ENCODE measurements around the gene ARHGEF28.
A peak's percentile ranks its signal among the peaks of the same experiment; 100 is the strongest.

Gene ARHGEF28

GRCh38 chr5:73892806-73893205, 266.8 kb downstream of the ARHGEF28 start:
- DNase-seq, result no peak
- no peak overlapping the region for H3K27ac ChIP-seq
- TF ChIP-seq CTCF (IDR thresholded peaks at IDR 0.05; ENCODE audit: low read depth, low read length), result no peak

GRCh38 chr5:73893813-73894212, 267.8 kb downstream of the ARHGEF28 start:
- H3K27ac ChIP-seq, result no peak overlapping the region
- H3K9me3 ChIP-seq (ENCODE audit: severe bottlenecking), result no peaks in the 10 kb centered on the region
- no peaks in the 10 kb centered on the region for H3K27me3 ChIP-seq (ENCODE audit: insufficient read depth, low read depth, severe bottlenecking)
- H3K4me3 ChIP-seq (ENCODE audit: low read depth, low read length), result no peak overlapping the region
- no peak for DNase-seq
- no peak for TF ChIP-seq CTCF (IDR thresholded peaks at IDR 0.05; ENCODE audit: low read depth, low read length)
- H3K36me3 ChIP-seq, result no peaks in the 10 kb centered on the region

More at GRCh38 chr5:73892806-73893205, 266.8 kb downstream of the ARHGEF28 start:
- H3K27me3 ChIP-seq (ENCODE audit: insufficient read depth, low read depth, severe bottlenecking), result no peaks in the 10 kb centered on the region
- H3K9me3 ChIP-seq (ENCODE audit: severe bottlenecking), result no peaks in the 10 kb centered on the region
- H3K36me3 ChIP-seq, result no peaks in the 10 kb centered on the region
- no peak overlapping the region for H3K4me3 ChIP-seq (ENCODE audit: low read depth, low read length)

- H3K27ac ChIP-seq, result no peak overlapping the region
- H3K4me3 ChIP-seq (ENCODE audit: low read depth, low read length), result no peak overlapping the region
- H3K9me3 ChIP-seq (ENCODE audit: severe bottlenecking), result no peaks in the 10 kb centered on the region
- no peaks in the 10 kb centered on the region for H3K36me3 ChIP-seq
- TF ChIP-seq CTCF (IDR thresholded peaks at IDR 0.05; ENCODE audit: low read depth, low read length), result no peak
- no peaks in the 10 kb centered on the region for H3K27me3 ChIP-seq (ENCODE audit: insufficient read depth, low read depth, severe bottlenecking)
- no peak for DNase-seq
These were observed 268.9 kb downstream of the ARHGEF28 start for GRCh38 chr5:73894860-73895259.

DNA sequence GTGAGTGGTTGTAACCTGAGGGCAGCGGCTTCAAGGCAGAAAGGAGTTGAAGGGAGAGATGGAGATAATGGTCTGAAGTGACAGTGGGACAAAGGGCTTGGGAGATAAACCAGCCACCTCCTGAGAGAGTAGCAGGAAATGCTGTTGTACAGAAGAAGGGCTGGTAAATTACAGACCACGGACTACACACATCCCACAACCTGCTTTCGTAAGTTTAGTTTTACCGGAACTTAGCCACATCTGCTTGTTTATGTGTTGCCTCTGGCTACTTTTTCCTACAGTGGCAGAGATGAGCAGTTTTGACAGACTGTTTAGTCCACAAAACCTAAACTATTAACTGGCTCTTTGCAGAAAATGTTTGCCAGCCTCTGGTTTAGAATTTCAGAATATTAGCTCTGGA, 269.5 kb downstream of the ARHGEF28 start:
- Histone ChIP-seq H3K27ac (no peak overlapping the region), H3K9me3 (ENCODE audit: severe bottlenecking) (no peaks in the 10 kb centered on the region), H3K27me3 (ENCODE audit: insufficient read depth, low read depth, severe bottlenecking) (no peaks in the 10 kb centered on the region), H3K36me3 (no peaks in the 10 kb centered on the region), H3K4me3 (ENCODE audit: low read depth, low read length) (no peak overlapping the region)
- DNase-seq, result no peak
- no peak for TF ChIP-seq CTCF (IDR thresholded peaks at IDR 0.05; ENCODE audit: low read depth, low read length)

- Histone ChIP-seq H3K4me3 (ENCODE audit: low read depth, low read length) (no peak overlapping the region), H3K36me3 (no peaks in the 10 kb centered on the region), H3K27ac (no peak overlapping the region), H3K27me3 (ENCODE audit: insufficient read depth, low read depth, severe bottlenecking) (no peaks in the 10 kb centered on the region), H3K9me3 (ENCODE audit: severe bottlenecking) (no peaks in the 10 kb centered on the region)
- DNase-seq, result peak; percentile 64
- no peak for TF ChIP-seq CTCF (IDR thresholded peaks at IDR 0.05; ENCODE audit: low read depth, low read length)
These were observed 270.1 kb downstream of the ARHGEF28 start for GRCh38 chr5:73896097-73896496.

DNA sequence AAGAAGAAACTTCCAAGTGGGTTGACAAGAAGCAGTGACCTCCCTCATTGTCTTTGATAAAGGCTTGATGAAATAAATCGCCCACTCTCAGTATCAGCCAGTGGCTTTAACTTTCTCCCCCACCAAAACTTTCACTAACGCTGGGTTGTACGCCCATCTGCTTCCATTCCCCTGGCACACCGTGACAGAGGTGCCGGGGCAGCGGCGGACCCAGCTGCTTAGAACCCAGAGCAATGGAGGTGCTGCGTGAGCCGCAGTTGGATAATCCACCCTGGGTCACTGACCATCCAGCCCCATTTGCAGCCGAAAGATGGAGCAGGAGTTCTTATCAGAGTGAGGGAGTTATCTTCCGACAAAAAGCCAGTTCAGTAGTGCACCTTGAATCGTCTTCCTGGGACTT, 270.7 kb downstream of the ARHGEF28 start:
- DNase-seq, result no peak
- Histone ChIP-seq H3K27me3 (ENCODE audit: insufficient read depth, low read depth, severe bottlenecking) (no peaks in the 10 kb centered on the region), H3K27ac (no peak overlapping the region), H3K9me3 (ENCODE audit: severe bottlenecking) (no peaks in the 10 kb centered on the region), H3K4me3 (ENCODE audit: low read depth, low read length) (no peak overlapping the region), H3K36me3 (no peaks in the 10 kb centered on the region)
- no peak for TF ChIP-seq CTCF (IDR thresholded peaks at IDR 0.05; ENCODE audit: low read depth, low read length)
